Astrocyte (in vitro differentiated cells and primary cell): ENCODE data around the gene RAET1L. TPM values are rescaled to one million over a fixed set of nuclear protein-coding genes. Genes with fewer than 3 reads are reported as not detected.
"Not testable (repeated sequence)": the region's sequence is repeated elsewhere in the genome, so short reads cannot be mapped to it uniquely, and the experiment has no call there.

Experiments used
- DNase-seq: peaks from one replicate; pipeline ENCODE4 v3.0.0-alpha.2; 2010; ENCODE audit warnings: low read depth
- FAIRE-seq: peaks from 2 replicates; lab custom pipeline; 2011; peaks lifted over from hg19 to GRCh38; lab: Jason Lieb, UNC
- H2AFZ ChIP-seq: 2 replicates; pipeline ENCODE4 v1.6.0; 2012; ENCODE audit warnings: low read depth, low read length, inconsistent platforms
- H3K27ac ChIP-seq: 2 replicates; pipeline ENCODE4 v1.5.1; 2011; ENCODE audit warnings: low read depth, low read length, inconsistent platforms
- H3K27me3 ChIP-seq: 2 replicates; pipeline ENCODE4 v1.6.0; 2011; ENCODE audit warnings: low read length, inconsistent platforms; ENCODE audit not compliant: insufficient read depth
- H3K36me3 ChIP-seq: 2 replicates; pipeline ENCODE4 v1.5.1; 2011; ENCODE audit warnings: low read length, inconsistent platforms; ENCODE audit not compliant: insufficient read depth
- H3K4me1 ChIP-seq: 2 replicates; pipeline ENCODE4 v1.5.1; 2011; ENCODE audit warnings: low read length, inconsistent platforms; ENCODE audit not compliant: insufficient read depth
- H3K4me2 ChIP-seq: 2 replicates; pipeline ENCODE4 v1.6.0; 2012; ENCODE audit warnings: low read length, inconsistent platforms
- H3K4me3 ChIP-seq: 2 replicates; pipeline ENCODE4 v1.5.1; 2011; ENCODE audit warnings: low read depth, mild to moderate bottlenecking, low read length, inconsistent platforms; ENCODE audit not compliant: insufficient read depth
- H3K79me2 ChIP-seq: 2 replicates; pipeline ENCODE4 v1.6.0; 2012; ENCODE audit warnings: mild to moderate bottlenecking, low read length, inconsistent platforms; ENCODE audit not compliant: insufficient read depth
- H3K9ac ChIP-seq: 2 replicates; pipeline ENCODE4 v1.6.0; 2012; ENCODE audit warnings: mild to moderate bottlenecking, low read length, inconsistent platforms
- H3K9me3 ChIP-seq: 2 replicates; pipeline ENCODE4 v1.5.1; 2012; ENCODE audit warnings: low read depth, mild to moderate bottlenecking, low read length, inconsistent platforms; ENCODE audit not compliant: insufficient read depth
- H4K20me1 ChIP-seq: 2 replicates; pipeline ENCODE4 v1.6.0; 2012; ENCODE audit warnings: low read length, inconsistent platforms; ENCODE audit not compliant: insufficient read depth
- H3K27ac Mint-ChIP-seq: one replicate; pipeline ENCODE4 v1.8.0; 2021; ENCODE audit warnings: mild to moderate bottlenecking, mixed read lengths; ENCODE audit not compliant: unreplicated experiment
- H3K27me3 Mint-ChIP-seq: one replicate; pipeline ENCODE4 v1.8.0; 2021; ENCODE audit warnings: low read depth, mixed read lengths; ENCODE audit not compliant: unreplicated experiment
- H3K36me3 Mint-ChIP-seq: one replicate; pipeline ENCODE4 v1.8.0; 2021; ENCODE audit warnings: low read depth, mixed read lengths; ENCODE audit not compliant: unreplicated experiment
- H3K4me1 Mint-ChIP-seq: one replicate; pipeline ENCODE4 v1.8.0; 2021; ENCODE audit warnings: low read depth, mixed read lengths; ENCODE audit not compliant: unreplicated experiment
- H3K4me3 Mint-ChIP-seq: one replicate; pipeline ENCODE4 v1.8.0; 2021; ENCODE audit warnings: mild to moderate bottlenecking, moderate library complexity, mixed read lengths; ENCODE audit not compliant: unreplicated experiment
- H3K9me3 Mint-ChIP-seq: one replicate; pipeline ENCODE4 v1.8.0; 2021; ENCODE audit warnings: mild to moderate bottlenecking, mixed read lengths; ENCODE audit not compliant: unreplicated experiment
- EZH2 ChIP-seq: IDR thresholded peaks from 2 replicates; pipeline ENCODE4 v1.6.1; 2012; ENCODE audit warnings: mild to moderate bottlenecking, low read length, inconsistent platforms; ENCODE audit not compliant: insufficient read depth
- total RNA-seq: library from RNA; stranded (reverse); gene quantifications from 2 replicates; pipeline ENCODE4 v1.2.1, GENCODE V29; 2021
- TF ChIP-seq, protein P1 (sequence below): IDR thresholded peaks from 2 replicates; pipeline ENCODE4 v1.5.1; 2011; ENCODE audit warnings: low read depth, mild to moderate bottlenecking, inconsistent platforms, low read length, moderate library complexity; ENCODE audit not compliant: insufficient read depth

Gene RAET1L
- total RNA-seq, 1 donor from 2014 or later, result not detected

DNA sequence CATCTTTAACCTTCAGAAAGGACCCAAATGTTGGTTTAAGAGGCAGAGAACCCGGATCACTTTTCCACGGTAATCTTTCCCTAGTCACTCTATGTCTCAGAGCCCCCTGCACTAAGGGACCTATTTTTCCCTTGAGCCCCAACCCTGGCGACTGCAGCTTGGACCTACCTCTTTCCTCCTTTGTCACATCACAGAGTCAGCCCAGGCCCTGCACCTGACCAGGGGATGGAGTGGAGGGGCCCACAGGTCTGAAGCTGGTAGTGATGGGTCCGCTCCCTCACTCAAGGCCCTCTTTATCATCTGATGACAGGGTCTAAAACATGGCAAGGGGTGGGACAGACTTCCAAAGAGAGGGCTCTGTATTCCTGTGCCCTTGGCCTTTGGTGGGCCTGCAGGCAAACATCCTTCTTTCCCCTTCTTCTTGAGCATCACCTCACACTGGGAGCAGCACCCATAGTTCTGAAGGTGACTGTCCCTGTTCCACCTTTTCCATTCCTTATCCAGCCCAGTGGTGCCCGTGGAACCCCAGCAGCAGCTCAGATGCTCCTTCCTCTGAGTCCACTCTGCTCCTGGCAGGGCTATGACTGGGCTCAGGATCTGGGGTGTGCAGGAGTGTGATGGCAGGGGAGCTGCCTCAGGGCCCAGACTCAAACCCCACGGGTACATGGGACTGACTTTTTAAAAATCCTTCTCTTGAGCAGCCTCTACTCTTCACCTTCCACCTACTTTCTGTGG is 6.3 kb downstream of the RAET1L start:
- Histone ChIP-seq H3K36me3 (no peaks in the 10 kb centered on the region), H2AFZ (no peak overlapping the region), H3K27me3 (peaks cover 27% of the 10 kb centered on the region), H3K27ac (no peak overlapping the region), H3K4me3 (no peak overlapping the region), H3K9me3 (no peaks in the 10 kb centered on the region), H3K4me1 (no peaks in the 10 kb centered on the region), H3K4me2 (no peak overlapping the region), H3K9ac (no peak overlapping the region), H3K79me2 (no peaks in the 10 kb centered on the region), H4K20me1 (no peaks in the 10 kb centered on the region)
- Mint-ChIP-seq H3K36me3 (no peaks in the 10 kb centered on the region), H3K9me3 (peaks cover 4% of the 10 kb centered on the region), H3K27me3 (peaks cover 66% of the 10 kb centered on the region), H3K4me3 (no peak overlapping the region), H3K4me1 (peaks cover 1% of the 10 kb centered on the region), H3K27ac (no peak overlapping the region)
- no peak for DNase-seq
- TF ChIP-seq, protein P1, sequence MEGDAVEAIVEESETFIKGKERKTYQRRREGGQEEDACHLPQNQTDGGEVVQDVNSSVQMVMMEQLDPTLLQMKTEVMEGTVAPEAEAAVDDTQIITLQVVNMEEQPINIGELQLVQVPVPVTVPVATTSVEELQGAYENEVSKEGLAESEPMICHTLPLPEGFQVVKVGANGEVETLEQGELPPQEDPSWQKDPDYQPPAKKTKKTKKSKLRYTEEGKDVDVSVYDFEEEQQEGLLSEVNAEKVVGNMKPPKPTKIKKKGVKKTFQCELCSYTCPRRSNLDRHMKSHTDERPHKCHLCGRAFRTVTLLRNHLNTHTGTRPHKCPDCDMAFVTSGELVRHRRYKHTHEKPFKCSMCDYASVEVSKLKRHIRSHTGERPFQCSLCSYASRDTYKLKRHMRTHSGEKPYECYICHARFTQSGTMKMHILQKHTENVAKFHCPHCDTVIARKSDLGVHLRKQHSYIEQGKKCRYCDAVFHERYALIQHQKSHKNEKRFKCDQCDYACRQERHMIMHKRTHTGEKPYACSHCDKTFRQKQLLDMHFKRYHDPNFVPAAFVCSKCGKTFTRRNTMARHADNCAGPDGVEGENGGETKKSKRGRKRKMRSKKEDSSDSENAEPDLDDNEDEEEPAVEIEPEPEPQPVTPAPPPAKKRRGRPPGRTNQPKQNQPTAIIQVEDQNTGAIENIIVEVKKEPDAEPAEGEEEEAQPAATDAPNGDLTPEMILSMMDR, result no peak
- TF ChIP-seq EZH2, result no peak
- no peak for FAIRE-seq

DNA sequence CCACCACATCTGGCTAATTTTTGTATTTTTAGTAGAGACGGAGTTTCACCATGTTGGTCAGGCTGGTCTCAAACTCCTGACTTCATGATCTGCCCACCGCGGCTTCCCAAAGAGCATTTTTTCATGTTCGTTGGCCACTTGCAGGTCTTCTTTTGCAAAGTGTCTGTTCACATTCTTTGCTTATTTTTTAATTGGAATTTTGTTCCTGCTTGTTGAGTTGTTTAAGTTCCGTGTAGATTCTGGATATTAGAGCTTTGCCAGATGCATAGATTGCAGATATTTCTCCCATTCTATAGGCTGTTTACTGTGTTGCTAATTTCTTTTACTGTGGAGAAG is 8.2 kb downstream of the RAET1L start:
- not testable (repeated sequence) for H3K27ac ChIP-seq, H3K36me3 ChIP-seq, H3K9me3 Mint-ChIP-seq, H3K36me3 Mint-ChIP-seq, FAIRE-seq, H3K9me3 ChIP-seq, H3K4me3 Mint-ChIP-seq, H3K4me1 Mint-ChIP-seq, H3K4me3 ChIP-seq, H3K9ac ChIP-seq, H3K79me2 ChIP-seq, H4K20me1 ChIP-seq, DNase-seq, H3K4me2 ChIP-seq, H3K4me1 ChIP-seq, H3K27ac Mint-ChIP-seq, H2AFZ ChIP-seq
- H3K27me3 ChIP-seq, result peaks cover 42% of the 10 kb centered on the region
- peaks cover 77% of the 10 kb centered on the region for H3K27me3 Mint-ChIP-seq

GRCh38 chr6:150016324-150017185 is 8.8 kb downstream of the RAET1L start:
- Mint-ChIP-seq H3K9me3 (peaks cover 4% of the 10 kb centered on the region), H3K27ac (no peak overlapping the region), H3K4me1 (peaks cover 1% of the 10 kb centered on the region), H3K27me3 (peaks cover 77% of the 10 kb centered on the region), H3K36me3 (no peaks in the 10 kb centered on the region), H3K4me3 (no peak overlapping the region)
- no peak overlapping the region for H3K27ac ChIP-seq
- no peak overlapping the region for H2AFZ ChIP-seq
- peak; percentile 26 for FAIRE-seq
- peaks cover 46% of the 10 kb centered on the region for H3K27me3 ChIP-seq
- no peaks in the 10 kb centered on the region for H3K4me1 ChIP-seq
- H3K9ac ChIP-seq, result no peak overlapping the region
- no peaks in the 10 kb centered on the region for H3K79me2 ChIP-seq
- no peaks in the 10 kb centered on the region for H4K20me1 ChIP-seq
- H3K4me2 ChIP-seq, result no peak overlapping the region
- TF ChIP-seq, protein P1, result peak; percentile 55
- TF ChIP-seq EZH2, result peak; percentile 6
- no peak overlapping the region for H3K4me3 ChIP-seq
- DNase-seq, result peak; percentile 20
- no peaks in the 10 kb centered on the region for H3K36me3 ChIP-seq
- no peaks in the 10 kb centered on the region for H3K9me3 ChIP-seq
